GM19328 (cell line): ENCODE data around the gene RPH3AL.
"Not testable (repeated sequence)": the region's sequence is repeated elsewhere in the genome, so short reads cannot be mapped to it uniquely, and the experiment has no call there.

ENCODE experiments used
- ATAC-seq: cut with Tn5 transposase; IDR thresholded peaks from one replicate; pipeline ENCODE4 v1.9.1; 2021; ENCODE audit warnings: mild to moderate bottlenecking, moderate library complexity; ENCODE audit not compliant: unreplicated experiment

The RPH3AL gene

GRCh38 chr17:228951-229708, 123.5 kb downstream of the RPH3AL start:
- no peak for ATAC-seq

- ATAC-seq = no peak
Measured at GRCh38 chr17:227946-228615, 124.5 kb downstream of the RPH3AL start.

- ATAC-seq = no peak
Measured at GRCh38 chr17:227078-227945, 125.3 kb downstream of the RPH3AL start.

DNA sequence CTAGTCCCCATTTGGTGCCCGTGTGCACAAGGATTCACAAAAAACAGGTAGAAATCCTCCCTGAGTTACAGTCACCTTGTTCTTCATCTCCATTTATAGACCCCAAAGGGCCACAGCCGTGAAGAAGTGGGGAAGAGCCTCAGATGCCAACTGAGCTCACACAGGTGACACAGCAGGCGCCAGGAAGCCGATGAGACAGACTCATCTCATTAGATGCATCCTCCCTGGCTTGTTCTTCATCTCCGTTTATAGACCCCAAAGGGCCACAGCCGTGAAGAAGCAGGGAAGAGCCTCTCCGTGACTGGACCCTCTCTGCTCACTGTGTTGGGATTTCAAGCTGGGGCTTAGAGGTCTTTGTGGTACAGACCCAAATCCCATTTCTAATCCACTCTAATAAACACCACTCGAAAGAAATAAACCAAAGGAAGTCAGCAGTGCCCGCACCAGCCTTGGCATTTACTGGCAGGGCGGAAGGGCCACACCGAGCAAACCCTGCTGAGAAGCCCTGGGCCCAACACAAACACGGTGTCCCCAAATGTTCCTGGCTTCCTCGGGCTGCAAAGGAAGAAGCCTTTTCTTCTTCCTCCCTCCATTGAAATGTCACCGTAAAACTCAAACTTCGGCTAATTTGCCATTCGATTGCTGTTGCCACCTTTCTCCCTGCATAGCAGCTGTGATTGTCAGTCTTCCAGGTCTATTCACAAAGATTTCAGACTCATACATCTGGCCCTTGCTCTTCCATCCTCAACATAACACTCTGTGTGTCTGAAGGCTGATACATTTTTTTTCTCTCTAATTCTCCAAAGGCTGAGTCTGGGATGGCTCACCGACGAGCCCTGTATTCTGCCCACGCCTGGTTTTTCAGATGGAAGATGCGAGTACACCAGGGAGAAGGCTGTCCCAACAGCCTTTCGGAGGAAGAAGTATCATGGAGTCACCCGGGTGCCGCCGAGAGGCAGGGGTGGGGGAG, 126.2 kb downstream of the RPH3AL start:
- ATAC-seq = no peak

DNA sequence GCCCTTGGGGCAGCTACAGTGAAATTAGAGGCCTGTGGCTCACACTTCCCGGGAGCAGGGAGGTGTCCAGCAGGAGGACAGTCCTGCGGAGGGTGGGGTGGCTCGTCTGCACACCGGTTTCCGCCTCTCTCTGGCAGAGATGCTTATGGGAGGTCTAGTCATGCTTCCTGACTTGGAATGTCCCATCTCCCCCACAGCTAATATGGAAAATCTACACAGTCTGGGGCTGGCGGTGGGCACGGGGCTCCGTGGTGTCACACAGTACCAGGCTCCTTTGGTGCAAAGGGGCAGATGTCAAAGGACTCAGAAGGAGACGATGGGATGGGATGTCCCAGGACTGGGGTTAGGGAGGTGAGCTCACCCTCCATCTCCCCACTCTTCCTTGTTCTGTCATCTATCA, 127.1 kb downstream of the RPH3AL start:
- ATAC-seq = no peak

DNA sequence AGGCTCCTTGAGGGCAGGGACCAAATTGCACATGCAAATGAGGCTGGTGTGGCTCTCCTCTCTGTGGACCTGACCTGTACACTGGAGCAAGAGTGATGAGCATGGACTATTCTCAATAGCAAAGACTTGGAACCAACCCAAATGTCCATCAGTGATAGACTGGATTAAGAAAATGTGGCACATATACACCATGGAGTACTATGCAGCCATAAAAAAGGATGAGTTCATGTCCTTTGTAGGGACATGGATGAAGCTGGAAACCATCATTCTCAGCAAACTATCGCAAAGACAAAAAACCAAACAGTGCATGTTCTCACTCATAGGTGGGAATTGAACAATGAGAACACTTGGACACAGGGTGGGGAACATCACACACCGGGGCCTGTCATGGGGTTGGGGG, 128.0 kb downstream of the RPH3AL start:
- ATAC-seq = not testable (repeated sequence)

DNA sequence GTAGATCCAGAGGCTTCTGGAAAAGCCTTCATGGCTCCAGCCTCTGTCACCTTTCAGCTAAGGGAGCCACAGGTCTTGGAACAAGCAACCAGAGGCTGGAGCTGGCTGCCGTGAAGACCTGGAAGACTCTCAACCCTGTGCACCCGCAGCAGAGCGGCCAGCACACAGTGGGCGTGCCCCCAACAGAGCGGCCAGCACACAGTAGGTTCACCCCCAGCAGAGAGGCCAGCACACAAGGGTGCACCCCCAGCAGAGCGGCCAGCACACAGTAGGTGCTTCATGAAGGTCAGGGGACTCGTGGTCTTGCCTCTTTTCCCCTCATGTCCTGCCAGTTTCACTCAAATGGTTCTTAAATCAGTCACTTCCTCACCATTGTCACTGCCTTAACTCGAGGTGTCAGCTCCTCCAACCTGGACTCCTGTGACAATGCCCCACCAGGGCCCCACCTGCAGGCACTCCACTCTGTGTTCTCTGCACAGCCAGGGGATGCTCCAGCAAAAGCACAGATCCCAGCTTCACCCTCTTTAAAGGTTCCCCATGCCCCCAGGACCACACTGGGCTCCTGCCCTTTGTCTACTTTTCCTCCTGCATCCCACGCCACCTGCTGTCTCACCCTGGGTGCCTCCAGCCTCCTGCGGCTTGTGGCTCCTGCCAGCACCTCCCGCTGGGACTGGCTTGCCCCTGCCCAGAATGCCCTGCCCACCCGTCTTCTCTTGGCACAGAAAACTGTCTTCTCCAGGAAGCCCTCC, 128.7 kb downstream of the RPH3AL start:
- ATAC-seq = no peak

GRCh38 chr17:222172-222571, 130.4 kb downstream of the RPH3AL start:
- no peak for ATAC-seq

- ATAC-seq = no peak
Measured at GRCh38 chr17:219696-220095, 132.9 kb downstream of the RPH3AL start.

GRCh38 chr17:218432-219110, 134.0 kb downstream of the RPH3AL start:
- no peak for ATAC-seq

- ATAC-seq = no peak
Measured at GRCh38 chr17:216625-217024, 136.0 kb downstream of the RPH3AL start.

DNA sequence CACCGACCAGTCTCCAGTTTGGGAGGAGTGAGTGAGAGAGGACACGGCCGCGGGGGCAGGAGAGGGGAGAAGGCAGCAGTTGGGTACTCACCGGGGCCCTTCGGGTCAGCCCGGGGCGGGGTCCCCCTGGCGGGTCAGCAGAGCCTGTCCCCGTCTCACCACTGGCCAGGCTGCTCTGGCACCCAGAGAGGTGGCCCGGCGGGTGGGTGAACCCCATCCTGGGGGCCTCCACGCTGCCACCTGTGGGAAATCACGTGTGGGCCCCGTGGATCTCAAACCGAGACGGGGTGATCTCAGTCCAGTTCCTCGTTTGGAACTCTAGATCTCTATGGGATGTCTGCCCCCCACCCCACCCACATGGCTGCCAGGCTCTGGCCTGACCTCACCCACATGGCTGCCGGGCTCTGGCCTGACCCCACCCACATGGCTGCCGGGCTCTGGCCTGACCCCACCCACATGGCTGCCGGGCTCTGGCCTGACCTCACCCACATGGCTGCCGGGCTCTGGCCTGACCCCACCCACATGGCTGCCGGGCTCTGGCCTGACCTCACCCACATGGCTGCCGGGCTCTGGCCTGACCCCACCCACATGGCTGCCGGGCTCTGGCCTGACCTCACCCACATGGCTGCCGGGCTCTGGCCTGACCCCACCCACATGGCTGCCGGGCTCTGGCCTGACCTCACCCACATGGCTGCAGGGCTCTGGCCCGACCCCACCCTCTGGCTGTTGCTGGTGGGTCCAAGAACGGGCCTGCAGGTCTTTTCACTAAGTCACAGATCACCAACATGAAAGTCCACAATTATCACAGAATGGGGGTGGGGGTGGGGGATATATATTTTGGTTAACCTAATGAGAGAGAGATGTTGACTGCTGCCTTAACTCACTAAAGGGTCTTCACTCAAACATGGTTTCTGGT, 136.8 kb downstream of the RPH3AL start:
- not testable (repeated sequence) for ATAC-seq

DNA sequence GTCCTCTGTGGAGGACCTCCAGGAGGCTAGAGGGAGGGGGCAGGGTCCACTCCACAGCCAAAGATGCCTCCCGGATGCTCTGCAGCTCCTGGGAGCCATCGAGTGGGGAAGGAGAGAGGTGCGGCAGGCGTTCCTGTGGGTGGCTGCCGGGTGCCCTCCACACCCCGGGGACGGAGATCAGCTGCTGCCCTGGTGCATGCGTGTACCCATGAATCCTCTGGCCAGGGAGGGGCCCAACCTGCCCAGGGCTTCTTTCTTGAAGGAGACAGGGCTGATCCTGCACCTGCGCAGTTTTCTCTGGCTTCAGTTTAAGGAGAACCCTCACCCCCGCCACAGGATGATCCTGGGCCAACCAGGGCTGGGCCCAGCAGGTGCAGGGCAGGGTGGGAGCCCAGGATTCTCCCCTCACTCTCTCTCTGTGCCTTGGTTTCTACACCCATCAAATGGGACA, 137.7 kb downstream of the RPH3AL start:
- no peak for ATAC-seq

GRCh38 chr17:213286-214105, 139.1 kb downstream of the RPH3AL start:
- no peak for ATAC-seq

DNA sequence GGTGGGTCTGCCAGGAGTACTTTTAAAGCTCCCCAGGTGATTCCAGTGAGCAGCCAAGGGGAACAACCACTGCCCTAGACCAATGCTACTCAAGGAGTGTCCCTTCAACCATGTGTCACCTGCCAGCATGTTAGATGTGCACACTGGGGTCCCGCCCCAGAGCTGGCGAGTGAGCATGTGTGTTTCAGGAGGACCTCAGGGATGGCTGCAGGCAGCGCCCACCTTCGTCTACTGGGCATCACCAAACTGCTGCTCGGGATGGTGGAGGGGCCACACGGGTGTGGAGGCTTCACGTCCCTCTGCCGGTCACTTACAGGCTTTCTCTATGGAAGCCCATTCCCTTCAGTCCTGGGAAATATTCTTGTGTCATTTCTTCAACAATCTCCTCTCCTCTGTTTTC, 142.2 kb downstream of the RPH3AL start:
- ATAC-seq = no peak

GRCh38 chr17:208429-208828, 144.2 kb downstream of the RPH3AL start:
- no peak for ATAC-seq

DNA sequence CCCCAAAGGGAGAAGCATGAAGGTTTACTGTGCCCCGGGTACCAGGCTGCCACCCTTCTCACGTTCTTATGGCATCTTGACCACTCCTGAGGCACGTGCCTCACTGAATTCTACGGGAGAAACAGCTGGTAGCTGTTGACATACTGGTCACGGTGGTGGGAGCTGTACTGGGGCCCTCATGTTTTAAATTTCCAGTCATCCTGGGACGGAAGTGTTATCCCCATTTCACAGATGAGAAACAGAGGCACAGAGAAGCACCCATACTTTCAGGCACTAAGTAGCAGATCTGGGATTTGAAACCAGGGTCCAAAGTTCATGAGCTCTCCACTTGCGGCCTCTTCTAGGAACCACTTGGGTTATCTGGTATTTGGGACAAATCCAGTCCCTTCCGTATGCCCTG, 144.8 kb downstream of the RPH3AL start:
- ATAC-seq = no peak
